ENCODE data around the gene TSPAN32.
"Not testable (repeated sequence)": the region's sequence is repeated elsewhere in the genome, so short reads cannot be mapped to it uniquely, and the experiment has no call there.

The TSPAN32 gene

GRCh38 chr11:2345050-2345449 lies 43.2 kb downstream of the TSPAN32 start:
- FAIRE-seq, result no peak
- no peak for DNase-seq (ENCODE audit: insufficient read length, low spot score)
- TF ChIP-seq PAX5 (IDR thresholded peaks at IDR 0.05; ENCODE audit: insufficient read depth, low read length, severe bottlenecking) (no peak), POLR2A (IDR thresholded peaks at IDR 0.05; ENCODE audit: low read depth, low read length) (no peak), POLR2AphosphoS5 (IDR thresholded peaks at IDR 0.05; ENCODE audit: low read depth, low read length) (no peak), TAF1 (IDR thresholded peaks at IDR 0.05; ENCODE audit: low read depth, low read length) (no peak), SPI1 (IDR thresholded peaks at IDR 0.05; ENCODE audit: low read depth, low read length) (no peak), POU2F2 (IDR thresholded peaks at IDR 0.05; ENCODE audit: low read depth, low read length) (no peak)

GRCh38 chr11:2346014-2346413 lies 44.2 kb downstream of the TSPAN32 start:
- FAIRE-seq, result no peak
- no peak for TF ChIP-seq TAF1 (IDR thresholded peaks at IDR 0.05; ENCODE audit: low read depth, low read length)
- no peak for TF ChIP-seq SPI1 (IDR thresholded peaks at IDR 0.05; ENCODE audit: low read depth, low read length)
- TF ChIP-seq PAX5 (IDR thresholded peaks at IDR 0.05; ENCODE audit: insufficient read depth, low read length, severe bottlenecking), result no peak
- TF ChIP-seq POLR2AphosphoS5 (IDR thresholded peaks at IDR 0.05; ENCODE audit: low read depth, low read length), result no peak
- no peak for TF ChIP-seq POLR2A (IDR thresholded peaks at IDR 0.05; ENCODE audit: low read depth, low read length)
- no peak for TF ChIP-seq POU2F2 (IDR thresholded peaks at IDR 0.05; ENCODE audit: low read depth, low read length)
- no peak for DNase-seq (ENCODE audit: insufficient read length, low spot score)

GRCh38 chr11:2346586-2347307 lies 44.9 kb downstream of the TSPAN32 start:
- FAIRE-seq (no peak), DNase-seq (ENCODE audit: insufficient read length, low spot score) (no peak)
- TF ChIP-seq SPI1 (IDR thresholded peaks at IDR 0.05; ENCODE audit: low read depth, low read length) (no peak), PAX5 (IDR thresholded peaks at IDR 0.05; ENCODE audit: insufficient read depth, low read length, severe bottlenecking) (no peak), POU2F2 (IDR thresholded peaks at IDR 0.05; ENCODE audit: low read depth, low read length) (no peak), POLR2AphosphoS5 (IDR thresholded peaks at IDR 0.05; ENCODE audit: low read depth, low read length) (no peak), POLR2A (IDR thresholded peaks at IDR 0.05; ENCODE audit: low read depth, low read length) (no peak), TAF1 (IDR thresholded peaks at IDR 0.05; ENCODE audit: low read depth, low read length) (no peak)

GRCh38 chr11:2347308-2347830 lies 45.6 kb downstream of the TSPAN32 start:
- FAIRE-seq (no peak), DNase-seq (ENCODE audit: insufficient read length, low spot score) (no peak)
- TF ChIP-seq TAF1 (IDR thresholded peaks at IDR 0.05; ENCODE audit: low read depth, low read length) (no peak), PAX5 (IDR thresholded peaks at IDR 0.05; ENCODE audit: insufficient read depth, low read length, severe bottlenecking) (no peak), POLR2A (IDR thresholded peaks at IDR 0.05; ENCODE audit: low read depth, low read length) (no peak), POU2F2 (IDR thresholded peaks at IDR 0.05; ENCODE audit: low read depth, low read length) (no peak), POLR2AphosphoS5 (IDR thresholded peaks at IDR 0.05; ENCODE audit: low read depth, low read length) (no peak), SPI1 (IDR thresholded peaks at IDR 0.05; ENCODE audit: low read depth, low read length) (no peak)

- FAIRE-seq, result no peak
- TF ChIP-seq PAX5 (IDR thresholded peaks at IDR 0.05; ENCODE audit: insufficient read depth, low read length, severe bottlenecking) (no peak), TAF1 (IDR thresholded peaks at IDR 0.05; ENCODE audit: low read depth, low read length) (no peak), POU2F2 (IDR thresholded peaks at IDR 0.05; ENCODE audit: low read depth, low read length) (no peak), POLR2A (IDR thresholded peaks at IDR 0.05; ENCODE audit: low read depth, low read length) (no peak), POLR2AphosphoS5 (IDR thresholded peaks at IDR 0.05; ENCODE audit: low read depth, low read length) (no peak), SPI1 (IDR thresholded peaks at IDR 0.05; ENCODE audit: low read depth, low read length) (no peak)
- no peak for DNase-seq (ENCODE audit: insufficient read length, low spot score)
These were observed 47.2 kb downstream of the TSPAN32 start for GRCh38 chr11:2348986-2349385.

GRCh38 chr11:2351701-2352100 lies 49.9 kb downstream of the TSPAN32 start:
- FAIRE-seq (no peak), DNase-seq (ENCODE audit: insufficient read length, low spot score) (no peak)
- TF ChIP-seq SPI1 (IDR thresholded peaks at IDR 0.05; ENCODE audit: low read depth, low read length) (no peak), POLR2A (IDR thresholded peaks at IDR 0.05; ENCODE audit: low read depth, low read length) (no peak), PAX5 (IDR thresholded peaks at IDR 0.05; ENCODE audit: insufficient read depth, low read length, severe bottlenecking) (no peak), TAF1 (IDR thresholded peaks at IDR 0.05; ENCODE audit: low read depth, low read length) (no peak)

- DNase-seq (ENCODE audit: insufficient read length, low spot score) (no peak), FAIRE-seq (no peak)
- TF ChIP-seq POLR2A (IDR thresholded peaks at IDR 0.05; ENCODE audit: low read depth, low read length) (no peak), POLR2AphosphoS5 (IDR thresholded peaks at IDR 0.05; ENCODE audit: low read depth, low read length) (no peak), TAF1 (IDR thresholded peaks at IDR 0.05; ENCODE audit: low read depth, low read length) (no peak), SPI1 (IDR thresholded peaks at IDR 0.05; ENCODE audit: low read depth, low read length) (no peak), PAX5 (IDR thresholded peaks at IDR 0.05; ENCODE audit: insufficient read depth, low read length, severe bottlenecking) (no peak), POU2F2 (IDR thresholded peaks at IDR 0.05; ENCODE audit: low read depth, low read length) (no peak)
These were observed 50.6 kb downstream of the TSPAN32 start for GRCh38 chr11:2352420-2352819.

GRCh38 chr11:2355000-2355644 lies 53.3 kb downstream of the TSPAN32 start:
- FAIRE-seq, result no peak
- no peak for DNase-seq (ENCODE audit: insufficient read length, low spot score)
- TF ChIP-seq SPI1 (IDR thresholded peaks at IDR 0.05; ENCODE audit: low read depth, low read length), result no peak
- TF ChIP-seq POLR2A (IDR thresholded peaks at IDR 0.05; ENCODE audit: low read depth, low read length), result no peak
- TF ChIP-seq POLR2AphosphoS5 (IDR thresholded peaks at IDR 0.05; ENCODE audit: low read depth, low read length), result no peak
- no peak for TF ChIP-seq POU2F2 (IDR thresholded peaks at IDR 0.05; ENCODE audit: low read depth, low read length)
- no peak for TF ChIP-seq TAF1 (IDR thresholded peaks at IDR 0.05; ENCODE audit: low read depth, low read length)
- no peak for TF ChIP-seq PAX5 (IDR thresholded peaks at IDR 0.05; ENCODE audit: insufficient read depth, low read length, severe bottlenecking)

GRCh38 chr11:2357246-2357645 lies 55.4 kb downstream of the TSPAN32 start:
- no peak for FAIRE-seq
- no peak for TF ChIP-seq SPI1 (IDR thresholded peaks at IDR 0.05; ENCODE audit: low read depth, low read length)
- no peak for TF ChIP-seq POLR2A (IDR thresholded peaks at IDR 0.05; ENCODE audit: low read depth, low read length)
- TF ChIP-seq POU2F2 (IDR thresholded peaks at IDR 0.05; ENCODE audit: low read depth, low read length), result no peak
- TF ChIP-seq TAF1 (IDR thresholded peaks at IDR 0.05; ENCODE audit: low read depth, low read length), result no peak
- no peak for TF ChIP-seq PAX5 (IDR thresholded peaks at IDR 0.05; ENCODE audit: insufficient read depth, low read length, severe bottlenecking)
- TF ChIP-seq POLR2AphosphoS5 (IDR thresholded peaks at IDR 0.05; ENCODE audit: low read depth, low read length), result no peak
- no peak for DNase-seq (ENCODE audit: insufficient read length, low spot score)

- not testable (repeated sequence) for DNase-seq (ENCODE audit: insufficient read length, low spot score); FAIRE-seq
These were observed 55.8 kb downstream of the TSPAN32 start for GRCh38 chr11:2357651-2358050.
